ENCODE results near the gene SCGB1A1. TPM values are rescaled to one million over a fixed set of nuclear protein-coding genes. Genes with fewer than 3 reads are reported as not detected.

The SCGB1A1 gene
- total and polyA plus RNA-seq, 4 donors, result 0.61 to 5.0 TPM; not detected in 2

- intact Hi-C loops (cut with DNase I), result no loop called here
- Histone ChIP-seq H3K27ac (ENCODE audit: low read depth in 1 of 2, low read length in 2 of 2) (no peak overlapping the region), H3K4me3 (ENCODE audit: low read length in 2 of 2) (no peak overlapping the region), H3K27me3 (ENCODE audit: control insufficient read depth in 1 of 2, insufficient read depth in 2 of 2, low read length in 1 of 2) (no peaks in the 10 kb centered on the region), H3K9me3 (ENCODE audit: control insufficient read depth, low read length) (no peaks in the 10 kb centered on the region), H3K36me3 (ENCODE audit: control insufficient read depth in 1 of 2, insufficient read depth in 2 of 2, low read length in 1 of 2) (no peaks in the 10 kb centered on the region), H3K4me1 (ENCODE audit: control insufficient read depth in 1 of 2, insufficient read depth in 2 of 2, low read length in 2 of 2) (no peaks in the 10 kb centered on the region)
- DNase-seq (no peak), ATAC-seq (ENCODE audit: low FRiP score) (no peak)
- 86 to 90% methylated on average over 4 of the region's 4 CpGs for WGBS, 2 donors
Observed at GRCh38 chr11:62456630-62457029, 37.8 kb downstream of the SCGB1A1 start.

GRCh38 chr11:62457478-62457877, 38.6 kb downstream of the SCGB1A1 start:
- Histone ChIP-seq H3K4me3 (ENCODE audit: low read length in 2 of 2) (no peak overlapping the region), H3K27ac (ENCODE audit: low read depth in 1 of 2, low read length in 2 of 2) (no peak overlapping the region), H3K27me3 (ENCODE audit: control insufficient read depth in 1 of 2, insufficient read depth in 2 of 2, low read length in 1 of 2) (no peaks in the 10 kb centered on the region), H3K9me3 (ENCODE audit: control insufficient read depth, low read length) (no peaks in the 10 kb centered on the region), H3K36me3 (ENCODE audit: control insufficient read depth in 1 of 2, insufficient read depth in 2 of 2, low read length in 1 of 2) (no peaks in the 10 kb centered on the region), H3K4me1 (ENCODE audit: control insufficient read depth in 1 of 2, insufficient read depth in 2 of 2, low read length in 2 of 2) (no peaks in the 10 kb centered on the region)
- no peak for ATAC-seq (ENCODE audit: low FRiP score)
- intact Hi-C loops (cut with DNase I), result no loop called here
- 83 to 86% methylated on average over 4 of the region's 4 CpGs for WGBS, 2 donors
- no peak for DNase-seq

GRCh38 chr11:62458212-62459002, 39.6 kb downstream of the SCGB1A1 start:
- no peak for ATAC-seq (ENCODE audit: low FRiP score)
- intact Hi-C loops (cut with DNase I), result no loop called here
- no peaks in the 10 kb centered on the region for H3K36me3 ChIP-seq (ENCODE audit: control insufficient read depth in 1 of 2, insufficient read depth in 2 of 2, low read length in 1 of 2)
- no peak overlapping the region for H3K27ac ChIP-seq (ENCODE audit: low read depth in 1 of 2, low read length in 2 of 2)
- WGBS, 2 donors, result 51 to 53% methylated on average over 4 of the region's 4 CpGs
- no peaks in the 10 kb centered on the region for H3K27me3 ChIP-seq (ENCODE audit: control insufficient read depth in 1 of 2, insufficient read depth in 2 of 2, low read length in 1 of 2)
- H3K4me1 ChIP-seq (ENCODE audit: control insufficient read depth in 1 of 2, insufficient read depth in 2 of 2, low read length in 2 of 2), result no peaks in the 10 kb centered on the region
- no peak for DNase-seq
- no peak overlapping the region for H3K4me3 ChIP-seq (ENCODE audit: low read length in 2 of 2)
- H3K9me3 ChIP-seq (ENCODE audit: control insufficient read depth, low read length), result no peaks in the 10 kb centered on the region

- Histone ChIP-seq H3K9me3 (ENCODE audit: control insufficient read depth, low read length) (no peaks in the 10 kb centered on the region), H3K4me3 (ENCODE audit: low read length in 2 of 2) (no peak overlapping the region), H3K27me3 (ENCODE audit: control insufficient read depth in 1 of 2, insufficient read depth in 2 of 2, low read length in 1 of 2) (no peaks in the 10 kb centered on the region), H3K4me1 (ENCODE audit: control insufficient read depth in 1 of 2, insufficient read depth in 2 of 2, low read length in 2 of 2) (no peaks in the 10 kb centered on the region), H3K27ac (ENCODE audit: low read depth in 1 of 2, low read length in 2 of 2) (no peak overlapping the region), H3K36me3 (ENCODE audit: control insufficient read depth in 1 of 2, insufficient read depth in 2 of 2, low read length in 1 of 2) (no peaks in the 10 kb centered on the region)
- intact Hi-C loops (cut with DNase I), result no loop called here
- WGBS, 2 donors, result 88 to 92% methylated on average over 1 of the region's 1 CpG
- DNase-seq (no peak), ATAC-seq (ENCODE audit: low FRiP score) (peak; percentile 19)
Observed at GRCh38 chr11:62459080-62459479, 40.2 kb downstream of the SCGB1A1 start.

GRCh38 chr11:62461740-62462507, 43.1 kb downstream of the SCGB1A1 start:
- no peak overlapping the region for H3K4me3 ChIP-seq (ENCODE audit: low read length in 2 of 2)
- intact Hi-C loops (cut with DNase I), result no loop called here
- no peaks in the 10 kb centered on the region for H3K4me1 ChIP-seq (ENCODE audit: control insufficient read depth in 1 of 2, insufficient read depth in 2 of 2, low read length in 2 of 2)
- no peak overlapping the region for H3K27ac ChIP-seq (ENCODE audit: low read depth in 1 of 2, low read length in 2 of 2)
- DNase-seq, result no peak
- 84 to 86% methylated on average over 15 of the region's 15 CpGs for WGBS, 2 donors
- no peak for ATAC-seq (ENCODE audit: low FRiP score)
- no peaks in the 10 kb centered on the region for H3K36me3 ChIP-seq (ENCODE audit: control insufficient read depth in 1 of 2, insufficient read depth in 2 of 2, low read length in 1 of 2)
- no peaks in the 10 kb centered on the region for H3K27me3 ChIP-seq (ENCODE audit: control insufficient read depth in 1 of 2, insufficient read depth in 2 of 2, low read length in 1 of 2)
- H3K9me3 ChIP-seq (ENCODE audit: control insufficient read depth, low read length), result no peaks in the 10 kb centered on the region

GRCh38 chr11:62462508-62462892, 43.7 kb downstream of the SCGB1A1 start:
- H3K4me3 ChIP-seq (ENCODE audit: low read length in 2 of 2), result no peak overlapping the region
- no peaks in the 10 kb centered on the region for H3K9me3 ChIP-seq (ENCODE audit: control insufficient read depth, low read length)
- no peak for ATAC-seq (ENCODE audit: low FRiP score)
- DNase-seq, result no peak
- intact Hi-C loops (cut with DNase I), result no loop called here
- H3K27me3 ChIP-seq (ENCODE audit: control insufficient read depth in 1 of 2, insufficient read depth in 2 of 2, low read length in 1 of 2), result no peaks in the 10 kb centered on the region
- no peak overlapping the region for H3K27ac ChIP-seq (ENCODE audit: low read depth in 1 of 2, low read length in 2 of 2)
- no peaks in the 10 kb centered on the region for H3K4me1 ChIP-seq (ENCODE audit: control insufficient read depth in 1 of 2, insufficient read depth in 2 of 2, low read length in 2 of 2)
- H3K36me3 ChIP-seq (ENCODE audit: control insufficient read depth in 1 of 2, insufficient read depth in 2 of 2, low read length in 1 of 2), result peaks cover 0 to 2% of the 10 kb centered on the region in 2 donors
- WGBS, 2 donors, result 94 to 96% methylated on average over 9 of the region's 9 CpGs

- 91 to 93% methylated on average over 6 of the region's 6 CpGs for WGBS, 2 donors
- Histone ChIP-seq H3K4me1 (ENCODE audit: control insufficient read depth in 1 of 2, insufficient read depth in 2 of 2, low read length in 2 of 2) (no peaks in the 10 kb centered on the region), H3K36me3 (ENCODE audit: control insufficient read depth in 1 of 2, insufficient read depth in 2 of 2, low read length in 1 of 2) (peaks cover 0 to 2% of the 10 kb centered on the region in 2 donors), H3K27me3 (ENCODE audit: control insufficient read depth in 1 of 2, insufficient read depth in 2 of 2, low read length in 1 of 2) (no peaks in the 10 kb centered on the region), H3K9me3 (ENCODE audit: control insufficient read depth, low read length) (no peaks in the 10 kb centered on the region), H3K4me3 (ENCODE audit: low read length in 2 of 2) (no peak overlapping the region), H3K27ac (ENCODE audit: low read depth in 1 of 2, low read length in 2 of 2) (no peak overlapping the region)
- DNase-seq (no peak), ATAC-seq (ENCODE audit: low FRiP score) (no peak)
- intact Hi-C loops (cut with DNase I), result no loop called here
Observed at GRCh38 chr11:62463121-62463542, 44.3 kb downstream of the SCGB1A1 start.

- no peaks in the 10 kb centered on the region for H3K27me3 ChIP-seq (ENCODE audit: control insufficient read depth in 1 of 2, insufficient read depth in 2 of 2, low read length in 1 of 2)
- DNase-seq (no peak), ATAC-seq (ENCODE audit: low FRiP score) (no peak)
- H3K36me3 ChIP-seq (ENCODE audit: control insufficient read depth in 1 of 2, insufficient read depth in 2 of 2, low read length in 1 of 2), result peaks cover 0 to 2% of the 10 kb centered on the region in 2 donors
- intact Hi-C loops (cut with DNase I), result no loop called here
- H3K27ac ChIP-seq (ENCODE audit: low read depth in 1 of 2, low read length in 2 of 2), result no peak overlapping the region
- H3K4me3 ChIP-seq (ENCODE audit: low read length in 2 of 2), result no peak overlapping the region
- 80 to 81% methylated on average over 7 of the region's 7 CpGs for WGBS, 2 donors
- no peaks in the 10 kb centered on the region for H3K9me3 ChIP-seq (ENCODE audit: control insufficient read depth, low read length)
- no peaks in the 10 kb centered on the region for H3K4me1 ChIP-seq (ENCODE audit: control insufficient read depth in 1 of 2, insufficient read depth in 2 of 2, low read length in 2 of 2)
Observed at GRCh38 chr11:62464655-62465054, 45.8 kb downstream of the SCGB1A1 start.

GRCh38 chr11:62466444-62466843, 47.6 kb downstream of the SCGB1A1 start:
- H3K4me1 ChIP-seq (ENCODE audit: control insufficient read depth in 1 of 2, insufficient read depth in 2 of 2, low read length in 2 of 2), result no peaks in the 10 kb centered on the region
- WGBS, 2 donors, result 89 to 92% methylated on average over 2 of the region's 2 CpGs
- DNase-seq, result no peak
- intact Hi-C loops (cut with DNase I), result no loop called here
- H3K4me3 ChIP-seq (ENCODE audit: low read length in 2 of 2), result no peak overlapping the region
- no peaks in the 10 kb centered on the region for H3K27me3 ChIP-seq (ENCODE audit: control insufficient read depth in 1 of 2, insufficient read depth in 2 of 2, low read length in 1 of 2)
- ATAC-seq (ENCODE audit: low FRiP score), result no peak
- H3K27ac ChIP-seq (ENCODE audit: low read depth in 1 of 2, low read length in 2 of 2), result no peak overlapping the region
- no peaks in the 10 kb centered on the region for H3K9me3 ChIP-seq (ENCODE audit: control insufficient read depth, low read length)
- peaks cover 0 to 2% of the 10 kb centered on the region in 2 donors for H3K36me3 ChIP-seq (ENCODE audit: control insufficient read depth in 1 of 2, insufficient read depth in 2 of 2, low read length in 1 of 2)
